Right atrium auricular region (tissue), 2 donors: ENCODE data around the gene PRLR. TPM values are rescaled to one million over a fixed set of nuclear protein-coding genes. Genes with fewer than 3 reads are reported as not detected.
A peak's percentile ranks its signal among the peaks of the same experiment; 100 is the strongest.

ENCODE experiments used
- DNase-seq: peaks from one replicate; pipeline ENCODE4 v3.0.0-alpha.2; 2019; ENCODE audit warnings: low spot score
- H3K27ac ChIP-seq, 2 donors: fragments of 200-600 bp; sonication (generic); 1 replicate in 1 of 2; 2 replicates in 1 of 2; pipeline ENCODE4 v1.5.1; 2016 to 2019
- H3K27me3 ChIP-seq, 2 donors: fragments of 200-600 bp; sonication (generic); one replicate each; pipeline versions ENCODE4 v1.5.1 to v1.6.0; 2017 to 2019
- H3K36me3 ChIP-seq: fragments of 200-600 bp; sonication (generic); one replicate; pipeline ENCODE4 v1.5.1; 2016
- H3K4me1 ChIP-seq, 2 donors: fragments of 200-600 bp; sonication (generic); one replicate each; pipeline versions ENCODE4 v1.5.1 to v1.6.0; 2017 to 2019
- H3K4me3 ChIP-seq, 2 donors: fragments of 200-600 bp; sonication (generic); 1 replicate in 1 of 2; 2 replicates in 1 of 2; pipeline ENCODE4 v1.5.1; 2017 to 2019; ENCODE audit warnings: mild to moderate bottlenecking in 1 of 2, moderate library complexity in 1 of 2
- H3K9me3 ChIP-seq, 2 donors: fragments of 200-600 bp; sonication (generic); one replicate each; pipeline ENCODE4 v1.5.1; 2019
- total RNA-seq, 2 donors: library from RNA; depleted of rRNA; stranded (reverse); fragments of >200 nt; gene quantifications; one replicate each; pipeline ENCODE4 v1.1.0, GENCODE V29; 2016
- TF ChIP-seq, protein P1 (sequence below), 2 donors: fragments of 200-600 bp; sonication (generic); IDR thresholded peaks; one replicate each; pipeline ENCODE4 v1.5.1; 2019; ENCODE audit warnings: antibody characterized with exemption in 2 of 2

The PRLR gene
- total RNA-seq, 2 donors from 2014 or later: 0.15 to 0.31 TPM

DNA sequence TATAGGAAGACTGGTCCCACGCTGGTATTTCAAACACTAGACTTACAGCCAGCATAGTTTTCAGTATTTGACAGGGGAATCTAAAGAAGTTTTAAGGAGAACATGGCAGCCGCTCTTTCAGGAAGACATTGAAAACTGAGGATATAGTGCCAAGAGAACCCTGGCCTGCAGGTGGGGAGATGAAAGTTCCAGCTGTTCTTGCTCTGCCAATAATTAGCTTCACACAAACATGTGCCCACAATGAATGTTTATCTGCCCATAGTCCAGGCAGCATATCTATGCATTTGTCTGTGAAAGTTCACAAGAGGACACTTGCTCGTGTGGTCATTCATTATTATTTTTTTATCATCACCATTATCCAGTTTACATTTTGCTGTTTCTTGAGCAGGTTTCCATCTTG lies 134.9 kb downstream of the PRLR start:
- Histone ChIP-seq H3K36me3 (no peaks in the 10 kb centered on the region), H3K4me3 (no peak overlapping the region), H3K9me3 (no peaks in the 10 kb centered on the region), H3K27ac (no peak overlapping the region), H3K4me1 (no peaks in the 10 kb centered on the region), H3K27me3 (no peaks in the 10 kb centered on the region)
- DNase-seq: no peak
- TF ChIP-seq, protein P1, sequence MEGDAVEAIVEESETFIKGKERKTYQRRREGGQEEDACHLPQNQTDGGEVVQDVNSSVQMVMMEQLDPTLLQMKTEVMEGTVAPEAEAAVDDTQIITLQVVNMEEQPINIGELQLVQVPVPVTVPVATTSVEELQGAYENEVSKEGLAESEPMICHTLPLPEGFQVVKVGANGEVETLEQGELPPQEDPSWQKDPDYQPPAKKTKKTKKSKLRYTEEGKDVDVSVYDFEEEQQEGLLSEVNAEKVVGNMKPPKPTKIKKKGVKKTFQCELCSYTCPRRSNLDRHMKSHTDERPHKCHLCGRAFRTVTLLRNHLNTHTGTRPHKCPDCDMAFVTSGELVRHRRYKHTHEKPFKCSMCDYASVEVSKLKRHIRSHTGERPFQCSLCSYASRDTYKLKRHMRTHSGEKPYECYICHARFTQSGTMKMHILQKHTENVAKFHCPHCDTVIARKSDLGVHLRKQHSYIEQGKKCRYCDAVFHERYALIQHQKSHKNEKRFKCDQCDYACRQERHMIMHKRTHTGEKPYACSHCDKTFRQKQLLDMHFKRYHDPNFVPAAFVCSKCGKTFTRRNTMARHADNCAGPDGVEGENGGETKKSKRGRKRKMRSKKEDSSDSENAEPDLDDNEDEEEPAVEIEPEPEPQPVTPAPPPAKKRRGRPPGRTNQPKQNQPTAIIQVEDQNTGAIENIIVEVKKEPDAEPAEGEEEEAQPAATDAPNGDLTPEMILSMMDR (IDR thresholded peaks at IDR 0.05): no peak

DNA sequence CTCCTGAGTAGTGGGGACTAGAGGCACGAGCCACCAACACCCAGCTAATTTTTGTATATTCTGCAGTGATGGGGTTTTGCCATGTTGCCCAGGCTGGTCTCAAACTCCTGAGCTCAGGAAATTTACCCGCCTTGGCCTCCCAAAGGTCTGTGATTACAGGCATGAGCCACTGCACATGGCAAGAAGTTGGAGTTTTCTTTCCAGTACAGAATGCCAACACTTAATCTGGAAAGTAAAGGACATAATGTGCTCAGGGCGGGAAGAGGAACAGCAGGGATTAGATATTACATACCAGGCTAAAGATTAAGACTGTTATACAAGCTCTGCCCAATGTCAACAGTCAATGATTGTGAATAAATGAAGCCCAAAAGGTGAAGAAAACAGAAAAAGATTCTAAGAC lies 135.3 kb downstream of the PRLR start:
- Histone ChIP-seq H3K9me3 (no peaks in the 10 kb centered on the region), H3K36me3 (no peaks in the 10 kb centered on the region), H3K4me1 (no peaks in the 10 kb centered on the region), H3K27me3 (no peaks in the 10 kb centered on the region), H3K4me3 (no peak overlapping the region), H3K27ac (no peak overlapping the region)
- DNase-seq: no peak
- TF ChIP-seq, protein P1 (IDR thresholded peaks at IDR 0.05): no peak

DNA sequence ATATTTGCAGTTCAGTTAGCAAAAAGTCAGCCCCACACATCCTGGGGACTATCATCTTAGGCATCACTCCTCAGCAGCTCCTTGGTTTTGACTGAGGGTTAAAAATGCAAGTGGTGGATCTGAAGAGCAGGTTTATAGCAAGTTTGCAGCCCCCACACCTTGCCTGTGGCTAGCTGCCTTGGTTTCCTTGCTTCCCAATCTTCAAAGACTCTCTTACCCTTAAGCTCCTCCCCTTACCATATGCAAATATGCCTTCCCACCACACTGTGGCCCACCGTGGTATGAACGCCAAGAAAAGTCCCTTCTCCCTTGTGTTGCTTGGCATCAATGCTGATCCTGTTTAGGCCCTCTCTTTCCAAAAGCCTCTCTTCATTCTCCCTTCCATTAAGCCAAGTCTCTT lies 137.6 kb downstream of the PRLR start:
- TF ChIP-seq, protein P1 (IDR thresholded peaks at IDR 0.05): no peak
- Histone ChIP-seq H3K9me3 (no peaks in the 10 kb centered on the region), H3K4me3 (no peak overlapping the region), H3K36me3 (no peaks in the 10 kb centered on the region), H3K27me3 (no peaks in the 10 kb centered on the region), H3K4me1 (no peaks in the 10 kb centered on the region), H3K27ac (no peak overlapping the region)
- no peak for DNase-seq

DNA sequence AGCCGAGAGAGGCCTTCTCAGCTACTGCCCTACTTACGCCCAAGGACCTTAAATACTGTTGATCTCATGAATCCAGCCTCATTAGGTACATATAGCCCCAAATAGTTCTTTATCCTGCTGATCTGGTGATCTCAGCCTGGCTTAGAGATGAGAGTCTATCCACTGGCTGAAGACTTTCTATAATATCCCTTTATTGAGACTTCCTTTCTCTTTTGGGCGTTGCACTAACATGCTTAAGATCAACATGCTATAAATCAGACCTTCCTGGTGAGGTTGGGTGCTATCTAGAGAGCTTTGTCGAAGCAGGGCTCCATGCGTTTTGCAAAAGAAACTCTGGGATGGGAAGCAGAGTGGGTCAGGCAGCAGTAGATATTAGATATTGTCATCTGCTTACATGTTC lies 138.6 kb downstream of the PRLR start:
- TF ChIP-seq, protein P1 (IDR thresholded peaks at IDR 0.05): no peak
- no peak overlapping the region for H3K4me3 ChIP-seq
- H3K36me3 ChIP-seq: no peaks in the 10 kb centered on the region
- H3K27ac ChIP-seq: no peak overlapping the region
- no peak for DNase-seq
- no peaks in the 10 kb centered on the region for H3K9me3 ChIP-seq
- H3K27me3 ChIP-seq: no peaks in the 10 kb centered on the region
- no peaks in the 10 kb centered on the region for H3K4me1 ChIP-seq

DNA sequence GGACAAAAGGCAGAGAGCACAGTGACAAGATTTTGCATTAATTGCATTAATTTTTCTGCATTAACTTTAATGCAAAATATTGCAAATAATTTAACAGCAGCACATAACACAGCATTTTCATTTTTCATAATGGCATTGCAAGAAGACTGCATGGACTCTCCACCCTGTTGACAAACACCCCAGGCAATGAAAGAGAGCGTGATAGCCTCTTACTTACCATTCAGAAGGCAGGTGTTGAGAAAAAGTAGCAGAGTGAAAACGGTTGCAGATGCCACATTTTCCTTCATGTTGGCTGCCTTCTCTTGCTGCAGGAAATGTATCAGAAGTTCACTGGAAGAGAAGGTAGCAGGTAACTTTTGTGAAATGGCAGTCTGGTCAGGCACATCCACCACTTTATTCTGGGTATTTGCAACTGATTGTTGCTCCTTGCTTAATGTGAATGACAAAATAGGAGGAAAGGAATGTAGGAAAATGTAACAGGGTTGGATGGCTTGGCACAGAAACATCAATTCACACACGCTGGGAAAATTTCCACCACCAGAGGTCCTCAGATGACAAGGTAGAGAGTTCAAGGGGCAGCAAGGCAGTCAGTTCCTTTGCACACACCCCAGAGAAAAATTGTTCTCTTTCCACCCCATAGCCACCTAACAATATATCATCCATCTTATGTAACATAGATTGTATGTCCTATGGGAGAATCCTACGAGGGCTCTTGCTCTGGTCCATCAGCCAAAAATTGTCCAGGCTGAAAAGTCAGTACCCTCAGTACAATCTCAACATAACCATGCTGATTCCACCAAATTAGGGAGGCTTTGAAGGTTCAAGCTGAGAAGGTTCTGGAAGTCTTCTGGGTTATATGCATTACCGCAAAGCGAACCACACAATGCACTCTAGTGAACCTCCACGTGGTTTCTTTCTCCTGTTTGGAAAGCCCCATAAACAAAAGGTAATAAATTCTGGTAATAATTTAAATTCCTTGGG lies 140.7 kb downstream of the PRLR start:
- TF ChIP-seq, protein P1 (IDR thresholded peaks at IDR 0.05): peak in 1 of 2 donors; percentile 74
- H3K9me3 ChIP-seq: no peaks in the 10 kb centered on the region
- no peaks in the 10 kb centered on the region for H3K36me3 ChIP-seq
- H3K4me3 ChIP-seq: no peak overlapping the region
- H3K27me3 ChIP-seq: no peaks in the 10 kb centered on the region
- no peak for DNase-seq
- H3K27ac ChIP-seq: no peak overlapping the region
- H3K4me1 ChIP-seq: no peaks in the 10 kb centered on the region
